SK-N-SH (cell line): ENCODE results near the gene FBF1. TPM values are rescaled to one million over a fixed set of nuclear protein-coding genes. Genes with fewer than 3 reads are reported as not detected.

Source experiments
- CTCF ChIA-PET: fragments of 300-600, 350-600 bp; formaldehyde crosslinking; extraction: SDS; loops from one replicate; lab custom pipeline; 2021; lab: Yijun Ruan, JAX
- POLR2A ChIA-PET: fragments of 350-600 bp; sonication (Branson Sonifier 250); formaldehyde crosslinking; extraction: SDS; loops from one replicate; lab custom pipeline; 2020; ENCODE audit warnings: antibody characterized with exemption, inconsistent platforms; lab: Yijun Ruan, JAX
- DNase-seq: peaks from one replicate; pipeline ENCODE4 v3.0.0; 2012
- H2AFZ ChIP-seq: fragments of 200-600 bp; sonication (generic); 2 replicates; pipeline ENCODE4 v1.8.1; 2016; ENCODE audit warnings: antibody characterized with exemption, mild to moderate bottlenecking, low read depth
- H3F3A ChIP-seq: fragments of 200-600 bp; sonication (generic); replicated peaks from 2 replicates; pipeline ENCODE3; 2016; ENCODE audit warnings: antibody characterized with exemption, mild to moderate bottlenecking; ENCODE audit not compliant: insufficient read depth
- H3K27ac ChIP-seq, 2 experiments: fragments of 200-500 bp in 1 of 2; fragments of 200-600 bp in 1 of 2; sonication (Bioruptor generic) in 1 of 2; sonication (generic), shearing (Covaris generic) in 1 of 2; 2 replicates each; pipeline versions ENCODE4 v1.5.1 to v1.6.1; 2014 to 2016; ENCODE audit warnings: low read depth in 2 of 2, inconsistent platforms in 1 of 2, low read length in 1 of 2, mild to moderate bottlenecking in 1 of 2, mixed read lengths in 1 of 2
- H3K27me3 ChIP-seq: fragments of 200-600 bp; sonication (generic), shearing (Covaris generic); 2 replicates; pipeline ENCODE4 v1.6.1; 2016; ENCODE audit warnings: mixed run types; ENCODE audit not compliant: insufficient read depth
- H3K36me3 ChIP-seq, 2 experiments: fragments of 200-500 bp in 1 of 2; fragments of 200-600 bp in 1 of 2; sonication (Bioruptor generic) in 1 of 2; sonication (generic) in 1 of 2; replicated peaks in 1 of 2; 2 replicates each; pipeline versions ENCODE3 to v1.5.1; 2014 to 2016; ENCODE audit warnings: low read length in 1 of 2, mild to moderate bottlenecking in 1 of 2; ENCODE audit not compliant: insufficient read depth in 2 of 2, control insufficient read depth in 1 of 2
- H3K4me1 ChIP-seq, 2 experiments: fragments of 200-500 bp in 1 of 2; fragments of 200-600 bp in 1 of 2; sonication (Bioruptor generic) in 1 of 2; sonication (generic), shearing (Covaris generic) in 1 of 2; 2 replicates each; pipeline versions ENCODE4 v1.5.1 to v1.6.1; 2014 to 2016; ENCODE audit warnings: low read depth in 1 of 2, low read length in 1 of 2, mixed run types in 1 of 2; ENCODE audit not compliant: insufficient read depth in 2 of 2, control insufficient read depth in 1 of 2
- H3K4me2 ChIP-seq: fragments of 200-600 bp; sonication (generic), shearing (Covaris generic); 2 replicates; pipeline ENCODE4 v1.6.1; 2017; ENCODE audit warnings: mixed run types
- H3K4me3 ChIP-seq, 2 experiments: fragments of 200-500 bp in 1 of 2; fragments of 200-600 bp in 1 of 2; sonication (Bioruptor generic) in 1 of 2; sonication (generic), shearing (Covaris generic) in 1 of 2; 2 replicates each; pipeline versions ENCODE4 v1.5.1 to v1.8.1; 2014 to 2016; ENCODE audit warnings: low read depth in 2 of 2, inconsistent platforms in 1 of 2, low read length in 1 of 2, mild to moderate bottlenecking in 1 of 2, mixed read lengths in 1 of 2, moderate library complexity in 1 of 2
- H3K79me2 ChIP-seq: fragments of 200-600 bp; sonication (generic); 2 replicates; pipeline ENCODE4 v1.8.1; 2017; ENCODE audit warnings: mild to moderate bottlenecking; ENCODE audit not compliant: insufficient read depth
- H3K9ac ChIP-seq: fragments of 200-600 bp; sonication (generic); 2 replicates; pipeline ENCODE4 v1.6.1; 2017; ENCODE audit warnings: mixed run types
- H3K9me2 ChIP-seq: fragments of 200-600 bp; sonication (generic); 2 replicates; pipeline ENCODE4 v1.6.1; 2017; ENCODE audit warnings: mixed run types
- H3K9me3 ChIP-seq: fragments of 200-600 bp; sonication (generic); 2 replicates; pipeline ENCODE4 v1.6.1; 2017; ENCODE audit warnings: mixed run types, mild to moderate bottlenecking, moderate library complexity
- H4K20me1 ChIP-seq: fragments of 200-600 bp; sonication (generic); 2 replicates; pipeline ENCODE4 v1.6.1; 2017; ENCODE audit warnings: mild to moderate bottlenecking, mixed run types; ENCODE audit not compliant: insufficient read depth
- CHD2 ChIP-seq: fragments of 150-350 bp; IDR thresholded peaks from 2 replicates; pipeline ENCODE4 v1.6.1; 2018; ENCODE audit warnings: low read length; ENCODE audit not compliant: partially characterized antibody
- CTCF ChIP-seq: fragments of 200-600 bp; sonication (generic); IDR thresholded peaks from 2 replicates; pipeline ENCODE4 v1.6.1; 2017; ENCODE audit warnings: antibody characterized with exemption, mild to moderate bottlenecking, moderate library complexity
- EP300 ChIP-seq, 2 experiments: IDR thresholded peaks; 2 replicates each; pipeline versions ENCODE4 v1.4.0 to v1.6.1; 2012; ENCODE audit warnings: borderline replicate concordance in 1 of 2, low read depth in 1 of 2, low read length in 1 of 2
- JUND ChIP-seq: IDR thresholded peaks from 2 replicates; pipeline ENCODE4 v1.4.0; 2012
- NFIC ChIP-seq: IDR thresholded peaks from 2 replicates; pipeline ENCODE4 v1.4.0; 2012; ENCODE audit warnings: borderline replicate concordance
- RCOR1 ChIP-seq: fragments of 150-350 bp; IDR thresholded peaks from 2 replicates; pipeline ENCODE4 v1.6.1; 2017; ENCODE audit warnings: antibody characterized with exemption, low read length
- RFX5 ChIP-seq: IDR thresholded peaks from 2 replicates; pipeline ENCODE4 v1.6.1; 2012; ENCODE audit warnings: mild to moderate bottlenecking, improper control_type of control experiment, low read length
- RXRA ChIP-seq: IDR thresholded peaks from 2 replicates; pipeline ENCODE4 v1.4.0; 2012; ENCODE audit warnings: low read depth, mild to moderate bottlenecking, borderline replicate concordance
- YY1 ChIP-seq: IDR thresholded peaks from 2 replicates; pipeline ENCODE4 v1.4.0; 2012; ENCODE audit warnings: low read depth, mild to moderate bottlenecking
- WGBS: methylation state at CpG from one replicate; pipeline ENCODE4 v1.1.6; 2017; ENCODE audit warnings: low lambda C conversion rate; 5-methylcytosine and 5-hydroxymethylcytosine counted together
- polyA plus RNA-seq, 3 experiments: library from polyadenylated mRNA; depleted of rRNA; stranded (reverse); fragments of >200 nt; gene quantifications; 2 replicates each; pipeline ENCODE4 v1.2.3, GENCODE V29; 2012
- TF ChIP-seq, protein P1 (sequence below): IDR thresholded peaks from 2 replicates; pipeline ENCODE4; 2012

FBF1 gene
- polyA plus RNA-seq, 1 of the 3 experiments (the other 2 are of a cell fraction), result 19.0 TPM

DNA sequence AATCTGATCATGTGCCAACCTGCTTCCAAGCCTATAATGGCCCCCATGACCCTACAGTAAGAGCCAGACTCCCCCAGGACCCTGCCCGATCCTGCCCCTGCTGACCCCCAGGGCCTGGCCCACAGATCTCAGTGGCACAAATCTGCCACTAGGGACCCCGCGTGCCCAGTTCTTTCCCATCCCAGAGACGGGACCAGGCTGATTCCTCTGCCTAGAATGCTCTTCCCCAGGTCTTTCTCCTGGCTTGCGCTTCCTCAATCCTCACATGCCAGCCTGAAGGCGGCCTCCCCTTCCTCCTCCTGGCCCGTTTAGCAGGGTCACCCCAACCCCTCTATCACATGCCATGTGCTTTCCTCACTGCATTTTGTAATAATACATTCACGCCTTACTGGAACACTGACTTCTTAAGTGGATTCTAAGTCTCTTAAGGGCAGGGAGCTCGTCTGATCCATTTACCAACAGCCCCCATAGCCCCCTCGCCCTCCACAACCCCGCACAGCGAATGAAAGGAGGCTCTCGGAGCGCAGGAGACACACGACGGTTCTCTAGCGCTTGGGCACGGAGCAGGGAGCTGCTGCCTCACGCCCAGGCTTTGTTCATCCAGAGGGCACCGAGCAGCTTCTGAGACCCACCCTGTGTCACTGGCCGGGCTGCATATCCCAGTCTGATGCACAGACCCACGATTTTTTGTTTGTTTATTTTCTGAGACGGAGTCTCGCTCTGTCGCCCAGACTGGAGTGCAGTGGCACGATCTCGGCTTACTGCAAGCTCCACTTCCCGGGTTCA is 45.3 kb downstream of the FBF1 start:
- POLR2A ChIA-PET, result interaction anchor here (1.0 to 2.4 kb wide), 9 partner anchors 9 to 142 kb away, joined by 3 to 12 read pairs (median 5); partner anchors contain the start of genes ACOX1, MRPL38, TRIM47 and WBP2
- Histone ChIP-seq H2AFZ (peak overlapping the region; percentile 80; the same call in 1 of the 2 replicates), H4K20me1 (no peaks in the 10 kb centered on the region), H3K27me3 (no peaks in the 10 kb centered on the region)
- peak; percentile 85 for DNase-seq
- TF ChIP-seq CTCF (peak; percentile 57), NFIC (no peak)
- TF ChIP-seq, all 33 proteins: peak for 1
- Histone ChIP-seq H3K4me1 (peaks cover 9 to 13% of the 10 kb centered on the region in 2 experiments; a peak in 3 of 4 replicates), H3K27ac (peak overlapping the region in 1 of 2 experiments; percentile 69; a peak in 2 of 4 replicates), H3F3A (peaks cover 14% of the 10 kb centered on the region), H3K9me3 (no peaks in the 10 kb centered on the region), H3K9ac (peak overlapping the region; percentile 87), H3K79me2 (peaks cover 32% of the 10 kb centered on the region), H3K36me3 (peaks cover 5 to 42% of the 10 kb centered on the region in 2 experiments), H3K9me2 (no peaks in the 10 kb centered on the region), H3K4me3 (peak overlapping the region; percentile 73 to 76), H3K4me2 (peak overlapping the region; percentile 94)
- CTCF ChIA-PET, result interaction anchor here (0.7 to 16.0 kb wide), 25 partner anchors 10 to 384 kb away, joined by 3 to 214 read pairs (median 6); partner anchors contain the start of genes FBF1, MRPL38, SMIM5 and TRIM47
- 78% methylated on average over 28 of the region's 28 CpGs for WGBS

DNA sequence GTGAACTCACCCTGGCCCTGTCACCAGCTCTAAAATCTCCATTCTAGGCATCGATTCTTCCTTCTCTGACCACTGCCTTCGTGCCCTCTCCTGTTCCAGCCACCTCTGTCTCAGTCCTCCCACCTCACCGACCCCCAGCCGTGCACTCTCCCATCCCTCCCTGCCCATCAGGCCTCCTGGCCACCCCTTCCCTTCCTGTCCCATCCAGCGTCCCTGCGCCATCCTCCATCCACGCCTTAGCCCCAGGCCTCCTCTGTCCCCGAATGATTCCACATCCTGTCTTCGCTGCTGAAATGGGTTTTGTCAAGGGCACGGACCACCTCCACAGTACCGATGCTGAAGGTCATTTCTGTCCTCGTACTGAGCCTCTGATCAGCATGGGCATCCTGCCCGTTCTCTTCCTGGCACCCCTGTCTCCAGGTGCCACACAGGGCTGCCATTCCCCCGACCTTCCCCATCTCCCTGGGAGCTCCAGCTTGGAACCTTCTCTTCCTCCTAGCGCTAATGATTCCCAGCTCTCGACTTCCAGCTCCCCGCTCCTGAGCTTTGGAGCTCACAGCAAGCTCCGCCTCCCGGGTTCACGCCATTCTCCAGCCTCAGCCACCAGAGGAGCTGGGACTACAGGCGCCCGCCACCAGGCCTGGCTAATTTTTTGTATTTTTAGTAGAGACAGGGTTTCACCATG is 46.7 kb downstream of the FBF1 start:
- TF ChIP-seq RCOR1 (no peak), EP300 (IDR thresholded peaks at IDR 0.05; ENCODE audit: borderline replicate concordance in 1 of 2, low read depth in 1 of 2, low read length in 1 of 2) (no peak), RXRA (no peak), CHD2 (no peak), JUND (no peak), NFIC (no peak), YY1 (no peak), RFX5 (no peak)
- TF ChIP-seq, protein P1, sequence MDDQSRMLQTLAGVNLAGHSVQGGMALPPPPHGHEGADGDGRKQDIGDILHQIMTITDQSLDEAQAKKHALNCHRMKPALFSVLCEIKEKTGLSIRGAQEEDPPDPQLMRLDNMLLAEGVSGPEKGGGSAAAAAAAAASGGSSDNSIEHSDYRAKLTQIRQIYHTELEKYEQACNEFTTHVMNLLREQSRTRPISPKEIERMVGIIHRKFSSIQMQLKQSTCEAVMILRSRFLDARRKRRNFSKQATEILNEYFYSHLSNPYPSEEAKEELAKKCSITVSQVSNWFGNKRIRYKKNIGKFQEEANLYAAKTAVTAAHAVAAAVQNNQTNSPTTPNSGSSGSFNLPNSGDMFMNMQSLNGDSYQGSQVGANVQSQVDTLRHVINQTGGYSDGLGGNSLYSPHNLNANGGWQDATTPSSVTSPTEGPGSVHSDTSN, result no peak
- TF ChIP-seq, all 33 proteins: peak for 0
- Histone ChIP-seq H3K4me1 (peaks cover 9 to 13% of the 10 kb centered on the region in 2 experiments; a peak in 3 of 4 replicates), H3K4me2 (peak overlapping the region; percentile 94; the same call in 1 of the 2 replicates), H3K79me2 (peaks cover 32% of the 10 kb centered on the region), H3K9me2 (no peaks in the 10 kb centered on the region), H3K27ac (no peak overlapping the region), H3K4me3 (no peak overlapping the region), H2AFZ (no peak overlapping the region), H3F3A (peaks cover 27% of the 10 kb centered on the region), H3K9me3 (no peaks in the 10 kb centered on the region), H3K27me3 (no peaks in the 10 kb centered on the region), H3K36me3 (peaks cover 4 to 29% of the 10 kb centered on the region in 2 experiments), H4K20me1 (no peaks in the 10 kb centered on the region), H3K9ac (no peak overlapping the region)
- ChIA-PET POLR2A (interaction anchor here (0.5 to 1.6 kb wide), 5 partner anchors 9 to 115 kb away, joined by 3 to 6 read pairs (median 4); partner anchors contain the start of gene TRIM47), CTCF (interaction anchor here (0.9 to 16.0 kb wide), 7 partner anchors 10 to 112 kb away, joined by 3 to 214 read pairs (median 24); partner anchors contain the start of genes FBF1, MRPL38 and TRIM47)
- 94% methylated on average over 22 of the region's 22 CpGs for WGBS
- no peak for DNase-seq
